GM13977 (cell line): ENCODE measurements around the gene SHROOM4.

Source experiments
- DNase-seq: peaks from one replicate; pipeline ENCODE4 v3.0.0; 2012; ENCODE audit warnings: low spot score
- CTCF ChIP-seq: IDR thresholded peaks from 2 replicates; pipeline ENCODE4 v1.5.1; 2012; ENCODE audit warnings: mild to moderate bottlenecking, control low read depth; ENCODE audit not compliant: insufficient read depth; ENCODE audit errors: extremely low read depth, missing control alignments
- in situ Hi-C: fragments of 300-500 bp; cut with MboI; formaldehyde crosslinking; loops from one replicate; pipeline ENCODE4 v1.12.0; 2022; ENCODE audit warnings: low sequenced_read_pairs, low pct_unique_long_range_greater_than_20kb, mixed read lengths, inconsistent platforms; ENCODE audit not compliant: unreplicated experiment

The SHROOM4 gene

GRCh38 chrX:50721764-50722521 is 92.1 kb downstream of the SHROOM4 start:
- in situ Hi-C loops, result no loop called here
- no peak for DNase-seq
- TF ChIP-seq CTCF, result no peak

DNA sequence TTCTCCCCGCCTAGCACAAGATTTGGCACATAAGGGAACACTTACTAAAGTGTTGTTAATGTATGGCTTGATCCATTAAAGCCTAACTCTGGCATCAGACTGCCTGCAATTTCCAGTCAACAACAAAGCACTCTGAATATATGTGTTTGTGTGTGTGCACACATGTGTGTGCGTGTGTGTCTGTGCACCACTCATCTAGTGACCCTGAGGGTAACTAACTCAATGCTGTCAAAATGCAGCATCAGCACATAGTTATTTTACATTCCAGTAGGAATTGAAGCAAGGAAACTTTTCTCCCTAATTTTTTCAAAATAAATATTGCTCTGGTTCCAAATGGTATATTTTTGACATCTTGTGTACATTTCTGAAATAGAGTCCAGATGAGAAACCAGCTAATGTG is 94.4 kb downstream of the SHROOM4 start:
- in situ Hi-C loops, result no loop called here
- no peak for TF ChIP-seq CTCF

GRCh38 chrX:50718776-50719175 is 95.2 kb downstream of the SHROOM4 start:
- no peak for TF ChIP-seq CTCF
- DNase-seq, result no peak
- in situ Hi-C loops, result no loop called here

More for the DNA sequence above, 94.4 kb downstream of the SHROOM4 start:
- no peak for DNase-seq

- TF ChIP-seq CTCF, result no peak
- no peak for DNase-seq
- in situ Hi-C loops, result no loop called here
These were observed 97.3 kb downstream of the SHROOM4 start for GRCh38 chrX:50716706-50717105.

GRCh38 chrX:50712777-50713176 is 101.2 kb downstream of the SHROOM4 start:
- no peak for TF ChIP-seq CTCF
- no peak for DNase-seq

DNA sequence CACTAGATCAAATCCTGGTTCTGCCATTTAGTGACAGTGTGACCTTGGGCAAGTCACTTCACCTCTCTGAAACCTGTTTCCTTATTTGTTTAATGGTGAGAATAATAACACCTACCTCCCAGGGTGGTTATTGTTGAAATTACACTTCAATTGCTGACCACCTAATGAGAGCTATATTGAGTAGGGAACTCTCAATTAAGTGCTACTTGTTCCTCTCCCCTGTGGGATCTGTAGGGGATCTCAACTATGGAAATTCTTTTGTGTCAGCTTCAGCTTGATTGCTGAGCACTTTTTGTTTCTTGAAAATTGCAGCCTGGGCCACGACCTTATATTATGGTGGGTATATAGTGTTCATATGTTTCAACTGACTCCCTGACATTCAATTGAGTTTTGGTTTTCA is 102.1 kb downstream of the SHROOM4 start:
- DNase-seq, result no peak
- in situ Hi-C loops, result no loop called here
- TF ChIP-seq CTCF, result no peak

More at GRCh38 chrX:50712777-50713176, 101.2 kb downstream of the SHROOM4 start:
- in situ Hi-C loops, result no loop called here
